ENCODE measurements around the gene DCBLD2. TPM values are rescaled to one million over a fixed set of nuclear protein-coding genes. Genes with fewer than 3 reads are reported as not detected.

The DCBLD2 gene
- total RNA-seq, 1 donor from 2014 or later = 91.9 TPM

DNA sequence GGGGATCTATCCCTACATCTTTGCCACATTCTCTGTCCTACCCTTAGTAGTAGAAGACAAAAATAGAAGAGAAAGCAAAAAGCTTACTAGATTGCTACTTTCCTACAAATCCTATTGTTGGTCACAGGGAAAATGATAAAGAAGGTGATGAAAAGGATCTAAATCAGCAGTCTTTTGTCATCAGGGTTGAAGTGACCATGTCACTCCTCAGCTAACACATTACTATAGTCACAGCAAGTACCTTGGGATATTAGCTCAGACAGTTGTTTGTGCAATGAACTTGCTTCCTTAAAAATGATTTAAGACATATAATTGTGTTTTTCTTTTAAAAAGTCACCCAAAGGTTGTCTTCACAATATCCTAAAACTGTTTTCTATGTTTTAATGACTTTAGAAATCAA is 132.0 kb downstream of the DCBLD2 start:
- peak overlapping the region; percentile 36 for H3K27ac Mint-ChIP-seq (ENCODE audit: unreplicated experiment)

DNA sequence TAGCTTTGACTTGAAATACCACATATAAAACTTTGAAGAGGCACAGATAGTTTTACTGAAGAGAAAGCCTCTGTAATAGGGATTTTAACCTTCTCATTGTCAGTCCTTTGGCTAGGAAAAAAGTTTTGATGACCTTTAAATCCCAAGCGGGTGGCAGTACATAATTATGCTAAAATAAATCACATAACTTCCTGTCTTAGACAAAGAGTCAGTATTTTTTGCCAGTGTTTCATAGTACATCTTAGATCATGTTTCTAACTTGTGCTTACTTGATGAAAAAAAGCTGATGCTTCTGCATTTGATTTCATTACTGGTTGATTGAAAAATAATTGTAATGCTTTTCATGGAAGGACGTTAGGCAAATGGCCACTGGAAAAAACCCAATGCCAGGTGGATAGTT is 132.5 kb downstream of the DCBLD2 start:
- Mint-ChIP-seq H3K36me3 (ENCODE audit: low read depth) (no peaks in the 10 kb centered on the region), H3K9me3 (no peaks in the 10 kb centered on the region), H3K4me3 (peak overlapping the region; percentile 36), H3K27me3 (ENCODE audit: low read depth) (no peaks in the 10 kb centered on the region), H3K27ac (ENCODE audit: unreplicated experiment) (peak overlapping the region; percentile 36), H3K4me1 (peaks cover 52% of the 10 kb centered on the region)
- no peak for DNase-seq (ENCODE audit: low read depth, low spot score)
- TF ChIP-seq, protein P1, sequence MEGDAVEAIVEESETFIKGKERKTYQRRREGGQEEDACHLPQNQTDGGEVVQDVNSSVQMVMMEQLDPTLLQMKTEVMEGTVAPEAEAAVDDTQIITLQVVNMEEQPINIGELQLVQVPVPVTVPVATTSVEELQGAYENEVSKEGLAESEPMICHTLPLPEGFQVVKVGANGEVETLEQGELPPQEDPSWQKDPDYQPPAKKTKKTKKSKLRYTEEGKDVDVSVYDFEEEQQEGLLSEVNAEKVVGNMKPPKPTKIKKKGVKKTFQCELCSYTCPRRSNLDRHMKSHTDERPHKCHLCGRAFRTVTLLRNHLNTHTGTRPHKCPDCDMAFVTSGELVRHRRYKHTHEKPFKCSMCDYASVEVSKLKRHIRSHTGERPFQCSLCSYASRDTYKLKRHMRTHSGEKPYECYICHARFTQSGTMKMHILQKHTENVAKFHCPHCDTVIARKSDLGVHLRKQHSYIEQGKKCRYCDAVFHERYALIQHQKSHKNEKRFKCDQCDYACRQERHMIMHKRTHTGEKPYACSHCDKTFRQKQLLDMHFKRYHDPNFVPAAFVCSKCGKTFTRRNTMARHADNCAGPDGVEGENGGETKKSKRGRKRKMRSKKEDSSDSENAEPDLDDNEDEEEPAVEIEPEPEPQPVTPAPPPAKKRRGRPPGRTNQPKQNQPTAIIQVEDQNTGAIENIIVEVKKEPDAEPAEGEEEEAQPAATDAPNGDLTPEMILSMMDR (conservative IDR thresholded peaks at IDR 0.05) = no peak

More for the DNA sequence above, 132.0 kb downstream of the DCBLD2 start:
- H3K4me3 Mint-ChIP-seq = no peak overlapping the region
- peaks cover 48% of the 10 kb centered on the region for H3K4me1 Mint-ChIP-seq
- H3K27me3 Mint-ChIP-seq (ENCODE audit: low read depth) = no peaks in the 10 kb centered on the region
- DNase-seq (ENCODE audit: low read depth, low spot score) = no peak
- no peaks in the 10 kb centered on the region for H3K36me3 Mint-ChIP-seq (ENCODE audit: low read depth)
- TF ChIP-seq, protein P1 (conservative IDR thresholded peaks at IDR 0.05) = no peak
- H3K9me3 Mint-ChIP-seq = no peaks in the 10 kb centered on the region

DNA sequence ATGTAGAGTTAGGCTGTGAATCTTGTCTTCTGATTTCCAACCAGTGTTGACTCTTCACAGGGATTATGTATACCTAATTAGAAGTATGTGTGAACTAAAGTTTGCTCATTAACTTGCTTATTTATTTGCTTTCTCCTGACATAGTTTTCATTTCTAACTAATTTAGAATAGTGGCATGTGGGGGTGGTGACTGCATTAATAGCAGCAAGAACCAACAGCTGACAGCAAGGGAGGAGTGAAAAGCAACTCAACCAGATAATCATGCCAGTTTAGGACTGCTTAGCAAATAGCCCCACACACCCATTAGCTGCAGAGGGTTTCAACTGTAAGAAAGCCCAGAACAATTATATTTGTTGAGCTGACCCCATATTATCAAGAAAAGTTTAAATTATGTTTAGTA is 134.6 kb downstream of the DCBLD2 start:
- no peaks in the 10 kb centered on the region for H3K9me3 Mint-ChIP-seq
- H3K27ac Mint-ChIP-seq (ENCODE audit: unreplicated experiment) = no peak overlapping the region
- H3K27me3 Mint-ChIP-seq (ENCODE audit: low read depth) = no peaks in the 10 kb centered on the region
- no peak overlapping the region for H3K4me3 Mint-ChIP-seq
- peaks cover 2% of the 10 kb centered on the region for H3K36me3 Mint-ChIP-seq (ENCODE audit: low read depth)
- TF ChIP-seq, protein P1 (conservative IDR thresholded peaks at IDR 0.05) = no peak
- H3K4me1 Mint-ChIP-seq = peaks cover 67% of the 10 kb centered on the region
- DNase-seq (ENCODE audit: low read depth, low spot score) = no peak

DNA sequence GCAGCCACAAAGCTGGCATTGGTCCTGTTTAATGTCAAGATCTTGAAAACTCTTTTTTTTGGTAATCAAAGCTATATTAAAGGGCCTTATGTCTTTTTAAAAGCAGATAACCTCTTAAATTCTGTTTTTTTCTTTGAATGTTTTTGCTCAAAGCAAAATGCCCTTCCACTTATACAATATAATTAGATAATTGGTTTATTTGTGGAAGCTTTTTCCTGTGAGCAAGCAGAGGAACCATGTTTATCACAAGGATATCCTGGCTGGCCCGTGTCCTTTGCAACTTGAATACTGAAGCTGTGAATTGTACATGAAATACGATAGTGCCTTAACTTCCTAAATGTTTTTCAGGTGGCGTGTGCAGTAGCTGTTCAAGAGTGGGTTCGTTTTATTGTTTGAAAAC is 135.8 kb downstream of the DCBLD2 start:
- H3K4me3 Mint-ChIP-seq = no peak overlapping the region
- H3K27me3 Mint-ChIP-seq (ENCODE audit: low read depth) = no peaks in the 10 kb centered on the region
- peaks cover 64% of the 10 kb centered on the region for H3K4me1 Mint-ChIP-seq
- H3K9me3 Mint-ChIP-seq = no peaks in the 10 kb centered on the region
- no peak overlapping the region for H3K27ac Mint-ChIP-seq (ENCODE audit: unreplicated experiment)
- DNase-seq (ENCODE audit: low read depth, low spot score) = no peak
- peaks cover 2% of the 10 kb centered on the region for H3K36me3 Mint-ChIP-seq (ENCODE audit: low read depth)
- TF ChIP-seq, protein P1 (conservative IDR thresholded peaks at IDR 0.05) = no peak

DNA sequence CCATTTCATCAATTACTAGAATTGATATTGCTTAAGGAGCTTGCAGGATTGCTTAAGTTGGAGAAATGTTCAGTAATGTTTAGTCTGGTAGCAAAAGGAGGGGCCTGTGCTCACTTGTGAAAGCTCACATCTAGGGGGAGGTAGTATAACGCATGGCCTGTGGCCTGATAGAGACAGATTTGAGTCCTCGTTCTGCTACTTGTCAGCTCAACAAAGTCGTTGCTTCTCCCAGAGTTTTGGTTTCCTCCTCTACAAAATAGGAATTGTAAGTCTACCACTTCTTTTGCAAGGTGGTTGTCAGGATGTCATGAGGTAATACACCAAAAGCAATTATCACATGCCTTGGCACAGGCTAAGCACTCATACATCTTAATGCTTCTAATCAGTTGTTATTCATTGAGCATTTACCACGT is 137.0 kb downstream of the DCBLD2 start:
- H3K36me3 Mint-ChIP-seq (ENCODE audit: low read depth) = peaks cover 2% of the 10 kb centered on the region
- no peaks in the 10 kb centered on the region for H3K9me3 Mint-ChIP-seq
- H3K27me3 Mint-ChIP-seq (ENCODE audit: low read depth) = no peaks in the 10 kb centered on the region
- no peak overlapping the region for H3K27ac Mint-ChIP-seq (ENCODE audit: unreplicated experiment)
- H3K4me1 Mint-ChIP-seq = peaks cover 63% of the 10 kb centered on the region
- DNase-seq (ENCODE audit: low read depth, low spot score) = no peak
- TF ChIP-seq, protein P1 (conservative IDR thresholded peaks at IDR 0.05) = no peak
- H3K4me3 Mint-ChIP-seq = no peak overlapping the region
